Spleen (tissue), 11 donors: Measurements from ENCODE around the gene ABCC5. TPM values are rescaled to one million over a fixed set of nuclear protein-coding genes. Genes with fewer than 3 reads are reported as not detected.

Experiments
- DNase-seq: peaks from one replicate; pipeline ENCODE4 v3.0.0-alpha.2; 2020
- H3K27ac ChIP-seq, 8 donors: fragments of 200-600 bp; sonication (generic) in 7 of 8; 1 replicate in 4 of 8; 2 replicates in 4 of 8; pipeline versions ENCODE4 v1.5.0 to v1.8.0; 2016 to 2021; ENCODE audit warnings: inconsistent platforms in 4 of 8, mild to moderate bottlenecking in 4 of 8, moderate library complexity in 1 of 8
- H3K27me3 ChIP-seq, 7 donors: fragments of 200-600 bp; sonication (generic) in 6 of 7; replicated peaks in 1 of 7; 1 replicate in 4 of 7; 2 replicates in 3 of 7; pipeline versions ENCODE4 v1.5.0 to v1.8.0; 2016 to 2021; ENCODE audit warnings: inconsistent platforms in 3 of 7, mild to moderate bottlenecking in 1 of 7
- H3K36me3 ChIP-seq, 6 donors: fragments of 200-600 bp; sonication (generic) in 5 of 6; 1 replicate in 4 of 6; 2 replicates in 2 of 6; pipeline versions ENCODE4 v1.5.0 to v1.8.0; 2016 to 2021; ENCODE audit warnings: inconsistent platforms in 2 of 6
- H3K4me1 ChIP-seq, 6 donors: fragments of 200-600 bp; sonication (generic) in 5 of 6; 1 replicate in 3 of 6; 2 replicates in 3 of 6; pipeline versions ENCODE4 v1.5.0 to v1.8.0; 2016 to 2021; ENCODE audit warnings: inconsistent platforms in 3 of 6
- H3K4me3 ChIP-seq, 8 donors: fragments of 200-600 bp; sonication (generic) in 7 of 8; 1 replicate in 4 of 8; 2 replicates in 4 of 8; pipeline versions ENCODE4 v1.5.0 to v1.8.0; 2016 to 2021; ENCODE audit warnings: inconsistent platforms in 4 of 8, mild to moderate bottlenecking in 4 of 8, moderate library complexity in 2 of 8
- H3K9me3 ChIP-seq, 8 donors: fragments of 200-600 bp; sonication (generic) in 7 of 8; 1 replicate in 4 of 8; 2 replicates in 4 of 8; pipeline versions ENCODE4 v1.5.0 to v1.8.0; 2016 to 2021; ENCODE audit warnings: inconsistent platforms in 4 of 8
- CTCF ChIP-seq, 11 experiments: fragments of 200-600 bp in 7 of 11; fragments of 450-650 bp in 4 of 11; sonication (generic) in 4 of 11; IDR thresholded peaks in 8 of 11; conservative IDR thresholded peaks in 3 of 11; 1 replicate in 7 of 11; 2 replicates in 4 of 11; pipeline versions ENCODE4 v1.4.0 to v1.8.0; 2016 to 2021; ENCODE audit warnings: antibody characterized with exemption in 11 of 11, inconsistent platforms in 4 of 11, mild to moderate bottlenecking in 1 of 11
- POLR2A ChIP-seq, 3 donors: fragments of 450-650 bp; IDR thresholded peaks; one replicate each; pipeline ENCODE4 v1.5.1; 2017; ENCODE audit warnings: antibody characterized with exemption in 3 of 3, mild to moderate bottlenecking in 1 of 3
- POLR2AphosphoS5 ChIP-seq, 3 donors: sonication (generic); formaldehyde crosslinking; IDR thresholded peaks; one replicate each; pipeline ENCODE4 v1.5.1; 2017; ENCODE audit warnings: antibody characterized with exemption in 3 of 3
- WGBS, 5 donors: extraction: QIAGEN DNeasy Blood & Tissue Kit in 3 of 5; methylation state at CpG; one replicate each; pipeline versions ENCODE4 v1.1.5 to v1.1.7; 2013 to 2018; 5-methylcytosine and 5-hydroxymethylcytosine counted together
- intact Hi-C: fragments of 100-400 bp; cut with DNase I; formaldehyde crosslinking; loops from one replicate; pipeline ENCODE4 v1.15.0; 2023; ENCODE audit warnings: low total_unique reads
- polyA plus RNA-seq, 3 donors: library from polyadenylated mRNA; stranded (reverse); fragments of 200-250 nt; gene quantifications; one replicate each; pipeline ENCODE4 v1.2.1, GENCODE V29; 2013
- total RNA-seq, 7 donors: library from RNA; depleted of rRNA in 3 of 7; stranded (reverse); fragments of >200 nt in 3 of 7; fragmentation: NEBNext Ultra II Directional in 4 of 7; extraction: Animal tissue kit (Norgen Biotek cat#: 25700) in 4 of 7; gene quantifications; one replicate each; pipeline versions ENCODE4 v1.1.0 to v1.2.1, GENCODE V29; 2016 to 2021
- donor health status: healthy with polysubstance abuse.
- donor health status: DM: no; HTN: no; CAD: no; lungs with moderate emphysema.
- donor health status: DM: no; HTN: no; CAD: no.
- donor health status: Bipolar disorder and iron deficiency.
- donor health status: healthy.
- donor health status: DM: no; HTN: no; CAD: no.
- donor health status: DM: yes; HTN: yes; CAD: no.

Gene ABCC5
- total and polyA plus RNA-seq, 10 donors = 19.6 to 112 (median 59.9) TPM

- Histone ChIP-seq H3K9me3 (no peaks in the 10 kb centered on the region), H3K27ac (peak overlapping the region in 1 of 8 donors; percentile 85), H3K4me3 (peak overlapping the region in 4 of 8 donors; percentile 61 to 100 (median 86)), H3K36me3 (peaks cover 0 to 33% (median 15%) of the 10 kb centered on the region in 6 donors), H3K27me3 (no peaks in the 10 kb centered on the region), H3K4me1 (peaks cover 0 to 36% (median 20%) of the 10 kb centered on the region in 6 donors)
- intact Hi-C loops = loop anchor here (5.0 kb wide), 1 partner anchor 119 kb away; no protein-coding TSS in a partner anchor
- DNase-seq = no peak
- WGBS, 5 donors = 69 to 86% (median 78%) methylated on average over 5 of the region's 5 CpGs
- TF ChIP-seq POLR2AphosphoS5 (IDR thresholded peaks at IDR 0.05) (no peak), CTCF (IDR thresholded peaks at IDR 0.05 in 8 of 11, conservative IDR thresholded peaks at IDR 0.05 in 3 of 11) (no peak), POLR2A (IDR thresholded peaks at IDR 0.05) (no peak)
Observed at GRCh38 chr3:184016169-184016570, 1.5 kb downstream of the ABCC5 start.

GRCh38 chr3:184015381-184016019 is 2.2 kb downstream of the ABCC5 start:
- no peaks in the 10 kb centered on the region for H3K9me3 ChIP-seq
- peaks cover 0 to 39% (median 16%) of the 10 kb centered on the region in 6 donors for H3K36me3 ChIP-seq
- no peak for DNase-seq
- H3K4me1 ChIP-seq = peaks cover 0 to 36% (median 20%) of the 10 kb centered on the region in 6 donors
- peak overlapping the region in 3 of 8 donors; percentile 2 to 96 (median 75) for H3K4me3 ChIP-seq
- TF ChIP-seq POLR2A (IDR thresholded peaks at IDR 0.05) (no peak), POLR2AphosphoS5 (IDR thresholded peaks at IDR 0.05) (no peak), CTCF (IDR thresholded peaks at IDR 0.05 in 8 of 11, conservative IDR thresholded peaks at IDR 0.05 in 3 of 11) (no peak)
- H3K27me3 ChIP-seq = no peaks in the 10 kb centered on the region
- intact Hi-C loops = loop anchor here (5.0 kb wide), 1 partner anchor 118 kb away; no protein-coding TSS in a partner anchor
- peak overlapping the region in 1 of 8 donors; percentile 85 for H3K27ac ChIP-seq
- 91 to 94% (median 93%) methylated on average over 10 of the region's 10 CpGs for WGBS, 5 donors

- intact Hi-C loops = no loop called here
- peaks cover 0 to 62% (median 18%) of the 10 kb centered on the region in 6 donors for H3K36me3 ChIP-seq
- WGBS, 5 donors = 78 to 96% (median 89%) methylated on average over 6 of the region's 6 CpGs
Observed at GRCh38 chr3:184011937-184012889, 5.5 kb downstream of the ABCC5 start.

More at GRCh38 chr3:184011937-184012889, 5.5 kb downstream of the ABCC5 start:
- Histone ChIP-seq H3K4me1 (peaks cover 0 to 42% (median 28%) of the 10 kb centered on the region in 6 donors), H3K9me3 (no peaks in the 10 kb centered on the region), H3K27ac (no peak overlapping the region), H3K4me3 (no peak overlapping the region), H3K27me3 (no peaks in the 10 kb centered on the region)
- no peak for DNase-seq
- TF ChIP-seq POLR2AphosphoS5 (IDR thresholded peaks at IDR 0.05) (no peak), POLR2A (IDR thresholded peaks at IDR 0.05) (no peak), CTCF (IDR thresholded peaks at IDR 0.05 in 8 of 11, conservative IDR thresholded peaks at IDR 0.05 in 3 of 11) (no peak)
